GM19372 (cell line): Measurements from ENCODE around the gene PLA2G4A.

Experiments
- ATAC-seq: cut with Tn5 transposase; IDR thresholded peaks from one replicate; pipeline ENCODE4 v1.9.1; 2021; ENCODE audit warnings: mild to moderate bottlenecking, low read depth, moderate library complexity; ENCODE audit not compliant: unreplicated experiment

Gene PLA2G4A

GRCh38 chr1:187003353-187003752 is 174.6 kb downstream of the PLA2G4A start:
- no peak for ATAC-seq

GRCh38 chr1:187006896-187007295 is 178.1 kb downstream of the PLA2G4A start:
- ATAC-seq: no peak

- ATAC-seq: no peak
Measured at GRCh38 chr1:187009320-187009719, 180.6 kb downstream of the PLA2G4A start.

DNA sequence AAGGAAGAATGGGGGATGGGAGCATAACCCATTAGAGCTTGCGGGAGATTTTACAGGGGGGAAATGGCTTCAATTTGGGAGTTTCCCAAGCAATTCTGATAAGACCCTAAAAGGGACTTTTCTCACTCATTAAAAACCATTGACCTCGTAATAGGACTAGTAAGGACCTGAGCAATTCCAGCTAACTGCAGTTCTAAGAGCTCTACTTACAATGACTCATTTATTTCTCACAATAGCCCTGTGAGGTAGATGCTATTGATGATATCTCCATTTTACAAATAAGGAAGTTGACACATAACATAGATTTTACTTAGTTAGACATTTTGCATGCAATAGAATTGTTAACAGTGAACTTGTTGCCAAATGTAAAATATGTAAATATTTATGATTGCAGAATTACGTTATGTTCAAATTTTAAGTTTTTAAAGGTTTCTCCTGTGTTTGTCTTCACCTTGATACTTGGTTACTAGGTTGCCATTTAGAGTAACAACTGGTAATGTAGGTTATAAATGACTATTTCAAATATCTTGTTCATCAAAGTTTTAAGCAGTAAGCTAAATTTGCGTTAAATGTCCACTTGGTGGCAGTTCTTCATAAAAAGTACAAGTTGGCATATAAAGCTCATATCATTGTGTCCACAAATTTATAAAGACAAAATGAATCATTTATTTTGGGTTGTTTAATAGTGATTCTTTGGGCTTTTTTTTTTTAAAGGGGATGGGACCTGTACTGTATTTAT is 182.0 kb downstream of the PLA2G4A start:
- ATAC-seq: no peak

DNA sequence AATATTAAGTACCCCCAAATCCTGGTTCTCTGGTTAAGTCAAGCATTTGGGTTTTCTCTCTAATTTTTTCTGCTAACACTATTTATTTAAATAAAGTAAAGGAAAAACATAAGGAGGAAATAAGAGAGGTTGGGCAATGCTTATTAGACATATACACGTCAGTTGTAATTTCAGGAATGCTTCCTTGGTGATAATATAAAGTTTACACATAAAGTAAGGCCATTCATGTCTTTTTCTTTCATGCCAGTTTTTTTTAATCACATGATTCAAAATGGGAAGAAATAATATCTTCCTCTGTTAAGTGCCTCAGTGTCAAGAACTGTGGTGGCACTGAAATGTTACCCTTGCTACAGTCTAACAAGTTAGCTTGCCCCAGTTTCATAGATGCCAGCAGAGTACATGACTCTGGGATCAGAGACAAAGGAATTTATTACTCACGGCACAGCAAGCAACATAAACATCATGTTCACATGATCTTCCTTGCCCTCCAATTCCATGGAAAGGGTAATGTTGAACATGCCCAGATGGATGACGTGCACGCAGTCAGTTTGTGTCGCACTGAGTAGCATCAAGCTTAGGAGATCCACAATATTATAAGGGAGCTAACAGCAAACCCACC is 184.9 kb downstream of the PLA2G4A start:
- ATAC-seq: no peak

- no peak for ATAC-seq
Measured at GRCh38 chr1:187018291-187018690, 189.5 kb downstream of the PLA2G4A start.

GRCh38 chr1:187027253-187027652 is 198.5 kb downstream of the PLA2G4A start:
- ATAC-seq: no peak

- ATAC-seq: no peak
Measured at GRCh38 chr1:187032316-187032981, 203.7 kb downstream of the PLA2G4A start.

GRCh38 chr1:187032982-187033692 is 204.4 kb downstream of the PLA2G4A start:
- ATAC-seq: no peak

- no peak for ATAC-seq
Measured at GRCh38 chr1:187033693-187034390, 205.1 kb downstream of the PLA2G4A start.

DNA sequence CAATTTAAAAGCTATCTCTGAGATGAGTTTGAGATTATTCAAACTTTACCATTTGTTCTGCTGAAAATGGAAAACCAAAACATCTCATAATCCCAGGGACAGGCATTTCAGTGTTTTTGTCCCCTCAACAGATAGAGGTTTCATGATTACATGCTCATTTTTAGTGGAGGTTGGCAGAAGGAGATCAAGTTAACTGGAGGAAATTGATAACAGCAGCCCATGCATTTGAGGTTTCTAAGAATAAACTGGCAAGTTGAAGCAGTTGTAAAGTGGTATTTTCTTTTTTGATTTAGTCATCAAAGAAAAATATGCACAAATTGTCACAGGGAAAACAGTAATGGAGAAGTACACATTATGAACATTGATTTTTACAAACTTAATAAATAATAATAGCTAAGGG is 205.8 kb downstream of the PLA2G4A start:
- no peak for ATAC-seq

DNA sequence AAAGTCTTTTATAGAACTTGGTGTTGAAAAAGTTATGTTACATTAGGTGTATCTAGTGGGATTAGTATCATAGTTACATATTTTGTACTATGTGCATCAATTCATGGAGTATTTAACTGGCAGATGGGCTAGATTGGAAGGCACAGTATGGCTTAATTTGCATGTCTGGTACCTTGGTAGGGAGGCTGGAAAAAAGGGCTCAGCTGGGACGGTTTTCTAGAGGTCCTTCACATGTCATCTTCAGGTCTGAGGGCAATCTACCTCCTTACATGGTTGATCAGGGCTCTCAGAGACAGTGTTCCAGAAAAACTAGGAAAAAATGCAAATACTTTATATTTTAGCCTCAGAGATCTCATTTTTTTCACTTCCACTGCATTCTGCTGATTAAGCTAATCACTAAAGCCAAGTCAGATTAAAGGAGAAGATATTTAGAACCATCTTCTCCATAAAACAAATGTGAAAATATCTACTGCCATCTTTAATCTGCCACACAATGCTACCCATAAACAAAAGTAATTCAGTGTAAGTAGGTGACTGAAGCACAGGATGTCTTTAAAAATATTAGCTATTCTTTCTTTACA is 209.3 kb downstream of the PLA2G4A start:
- ATAC-seq: no peak
